Tibial nerve (tissue), 4 donors: ENCODE results near the gene SMIM27.

Experiments
- CTCF ChIP-seq, 5 experiments: fragments of 200-600 bp in 3 of 5; fragments of 450-650 bp in 2 of 5; sonication (generic) in 3 of 5; IDR thresholded peaks; one replicate each; pipeline ENCODE4 v1.5.1; 2016 to 2019; ENCODE audit warnings: antibody characterized with exemption in 5 of 5, mild to moderate bottlenecking in 3 of 5, moderate library complexity in 2 of 5
- EP300 ChIP-seq, 2 donors: sonication (generic); formaldehyde crosslinking; IDR thresholded peaks; one replicate each; pipeline ENCODE4 v1.6.1; 2017; ENCODE audit warnings: antibody characterized with exemption in 2 of 2, mild to moderate bottlenecking in 1 of 2
- POLR2A ChIP-seq, 2 donors: fragments of 450-650 bp; IDR thresholded peaks; one replicate each; pipeline ENCODE4 v1.6.1; 2017; ENCODE audit warnings: antibody characterized with exemption in 2 of 2, mild to moderate bottlenecking in 2 of 2, moderate library complexity in 2 of 2

- no peak for TF ChIP-seq EP300 (IDR thresholded peaks at IDR 0.05)
- TF ChIP-seq CTCF (IDR thresholded peaks at IDR 0.05): no peak
- no peak for TF ChIP-seq POLR2A (IDR thresholded peaks at IDR 0.05)
Measured at GRCh38 chr9:32590476-32590875, 38.3 kb downstream of the SMIM27 start.
